GM10266 (cell line): Measurements from ENCODE around the gene EXOC3L1.

Experiments used
- DNase-seq: peaks from one replicate; pipeline ENCODE4 v3.0.0; 2012; ENCODE audit errors: extremely low spot score
- TF ChIP-seq, protein P1 (sequence below): IDR thresholded peaks from 2 replicates; pipeline ENCODE4 v1.5.1; 2012; ENCODE audit warnings: mild to moderate bottlenecking, low read depth; ENCODE audit not compliant: control insufficient read depth, insufficient read depth; ENCODE audit errors: missing control alignments

EXOC3L1 gene

DNA sequence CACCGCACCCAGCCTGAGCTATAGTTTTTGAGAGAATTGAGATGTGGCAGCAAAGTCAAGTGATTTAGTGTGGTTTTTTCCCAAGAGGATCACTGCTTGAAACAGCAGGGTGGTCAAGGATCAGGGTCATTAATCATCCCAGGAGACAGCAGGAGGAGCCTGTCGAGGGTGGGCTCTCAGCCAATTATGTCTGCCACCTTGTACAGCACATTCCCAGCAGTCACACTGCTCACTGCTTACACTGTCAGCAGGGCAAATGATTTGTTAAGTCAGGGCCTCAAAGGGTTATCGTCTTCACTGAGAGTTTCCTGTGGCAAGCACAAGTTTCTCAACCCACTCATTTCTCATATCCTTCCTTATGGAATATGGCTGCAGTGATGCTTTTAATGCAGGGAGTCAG is 52.3 kb downstream of the EXOC3L1 start:
- DNase-seq, result no peak
- TF ChIP-seq, protein P1, sequence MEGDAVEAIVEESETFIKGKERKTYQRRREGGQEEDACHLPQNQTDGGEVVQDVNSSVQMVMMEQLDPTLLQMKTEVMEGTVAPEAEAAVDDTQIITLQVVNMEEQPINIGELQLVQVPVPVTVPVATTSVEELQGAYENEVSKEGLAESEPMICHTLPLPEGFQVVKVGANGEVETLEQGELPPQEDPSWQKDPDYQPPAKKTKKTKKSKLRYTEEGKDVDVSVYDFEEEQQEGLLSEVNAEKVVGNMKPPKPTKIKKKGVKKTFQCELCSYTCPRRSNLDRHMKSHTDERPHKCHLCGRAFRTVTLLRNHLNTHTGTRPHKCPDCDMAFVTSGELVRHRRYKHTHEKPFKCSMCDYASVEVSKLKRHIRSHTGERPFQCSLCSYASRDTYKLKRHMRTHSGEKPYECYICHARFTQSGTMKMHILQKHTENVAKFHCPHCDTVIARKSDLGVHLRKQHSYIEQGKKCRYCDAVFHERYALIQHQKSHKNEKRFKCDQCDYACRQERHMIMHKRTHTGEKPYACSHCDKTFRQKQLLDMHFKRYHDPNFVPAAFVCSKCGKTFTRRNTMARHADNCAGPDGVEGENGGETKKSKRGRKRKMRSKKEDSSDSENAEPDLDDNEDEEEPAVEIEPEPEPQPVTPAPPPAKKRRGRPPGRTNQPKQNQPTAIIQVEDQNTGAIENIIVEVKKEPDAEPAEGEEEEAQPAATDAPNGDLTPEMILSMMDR, result no peak
